ENCODE results near the gene PNPLA1.

The PNPLA1 gene

DNA sequence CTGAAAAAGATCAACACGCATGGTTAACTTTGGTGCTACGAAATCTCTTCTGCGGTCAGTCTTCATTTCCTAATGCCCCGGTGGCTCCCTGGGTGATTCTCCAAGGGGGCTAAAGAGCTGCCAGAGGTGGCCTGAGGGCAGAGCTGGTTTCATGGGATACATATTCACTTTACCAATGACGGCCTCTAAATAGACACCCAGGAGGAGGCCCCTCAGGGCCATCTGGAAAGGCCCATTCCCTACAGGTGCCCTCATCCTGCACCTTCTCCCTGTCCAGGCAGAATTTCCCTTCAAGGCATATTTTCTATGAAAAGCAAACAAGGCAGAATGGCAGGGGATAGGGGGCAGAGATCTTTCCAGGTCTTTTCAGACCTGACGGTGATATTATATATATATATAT lies 54.3 kb downstream of the PNPLA1 start:
- TF ChIP-seq, protein P1, sequence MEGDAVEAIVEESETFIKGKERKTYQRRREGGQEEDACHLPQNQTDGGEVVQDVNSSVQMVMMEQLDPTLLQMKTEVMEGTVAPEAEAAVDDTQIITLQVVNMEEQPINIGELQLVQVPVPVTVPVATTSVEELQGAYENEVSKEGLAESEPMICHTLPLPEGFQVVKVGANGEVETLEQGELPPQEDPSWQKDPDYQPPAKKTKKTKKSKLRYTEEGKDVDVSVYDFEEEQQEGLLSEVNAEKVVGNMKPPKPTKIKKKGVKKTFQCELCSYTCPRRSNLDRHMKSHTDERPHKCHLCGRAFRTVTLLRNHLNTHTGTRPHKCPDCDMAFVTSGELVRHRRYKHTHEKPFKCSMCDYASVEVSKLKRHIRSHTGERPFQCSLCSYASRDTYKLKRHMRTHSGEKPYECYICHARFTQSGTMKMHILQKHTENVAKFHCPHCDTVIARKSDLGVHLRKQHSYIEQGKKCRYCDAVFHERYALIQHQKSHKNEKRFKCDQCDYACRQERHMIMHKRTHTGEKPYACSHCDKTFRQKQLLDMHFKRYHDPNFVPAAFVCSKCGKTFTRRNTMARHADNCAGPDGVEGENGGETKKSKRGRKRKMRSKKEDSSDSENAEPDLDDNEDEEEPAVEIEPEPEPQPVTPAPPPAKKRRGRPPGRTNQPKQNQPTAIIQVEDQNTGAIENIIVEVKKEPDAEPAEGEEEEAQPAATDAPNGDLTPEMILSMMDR (IDR thresholded peaks at IDR 0.05; ENCODE audit: low read depth, low read length) = no peak
- no peak overlapping the region for H3K4me3 ChIP-seq (ENCODE audit: low read depth, low read length)

DNA sequence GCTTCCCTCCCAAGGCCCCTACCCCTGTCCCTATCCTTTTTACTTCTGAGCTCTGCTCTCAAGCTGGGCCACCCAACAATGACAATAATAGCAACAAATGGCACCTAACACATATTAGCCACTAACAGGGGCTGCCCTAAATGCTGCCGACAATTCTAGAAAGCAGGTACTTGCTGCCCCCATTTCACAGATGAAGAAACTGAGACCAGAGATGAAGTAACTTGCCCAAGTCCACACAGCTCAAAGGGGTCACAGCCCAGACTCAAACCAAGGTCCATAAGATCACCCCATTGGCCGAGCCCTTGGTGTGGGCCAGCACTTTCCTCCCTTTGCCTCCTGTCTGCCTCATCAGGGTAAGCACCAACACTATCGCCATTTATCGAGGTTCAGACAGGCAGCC lies 54.9 kb downstream of the PNPLA1 start:
- TF ChIP-seq, protein P1 (IDR thresholded peaks at IDR 0.05; ENCODE audit: low read depth, low read length) = no peak
- no peak overlapping the region for H3K4me3 ChIP-seq (ENCODE audit: low read depth, low read length)

DNA sequence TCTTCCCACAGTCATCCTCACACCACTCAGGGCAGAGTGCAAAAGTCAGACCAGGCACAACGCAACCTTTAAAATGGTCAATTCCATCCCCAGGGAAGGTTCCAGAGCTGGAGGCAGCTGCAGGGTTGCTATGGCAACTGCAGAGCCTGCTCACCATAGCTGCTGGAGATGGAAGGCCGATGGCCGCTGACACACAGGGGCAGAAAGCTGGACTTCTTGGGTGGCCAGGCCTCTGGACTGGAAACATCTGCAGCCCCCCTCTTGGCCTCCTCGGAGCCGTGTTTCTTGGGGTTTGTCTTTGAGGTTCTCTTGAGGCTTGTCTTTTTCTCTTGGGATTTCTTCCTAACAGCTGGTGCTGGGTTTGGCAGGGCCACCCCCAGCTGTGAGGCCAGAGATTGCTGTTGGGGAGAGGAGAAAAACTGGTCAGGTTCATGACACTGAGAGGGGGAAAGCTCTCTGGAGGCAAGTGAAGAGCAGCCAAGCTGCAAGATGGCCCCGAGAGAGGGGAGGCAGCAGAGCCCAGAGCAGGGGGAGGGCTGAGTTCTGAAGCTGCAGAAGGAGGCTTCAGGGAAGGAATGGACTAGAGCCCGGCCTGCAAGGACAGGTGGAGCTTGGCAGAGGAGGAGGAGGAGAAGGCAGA lies 56.6 kb downstream of the PNPLA1 start:
- TF ChIP-seq, protein P1 (IDR thresholded peaks at IDR 0.05; ENCODE audit: low read depth, low read length) = no peak
- no peak overlapping the region for H3K4me3 ChIP-seq (ENCODE audit: low read depth, low read length)

DNA sequence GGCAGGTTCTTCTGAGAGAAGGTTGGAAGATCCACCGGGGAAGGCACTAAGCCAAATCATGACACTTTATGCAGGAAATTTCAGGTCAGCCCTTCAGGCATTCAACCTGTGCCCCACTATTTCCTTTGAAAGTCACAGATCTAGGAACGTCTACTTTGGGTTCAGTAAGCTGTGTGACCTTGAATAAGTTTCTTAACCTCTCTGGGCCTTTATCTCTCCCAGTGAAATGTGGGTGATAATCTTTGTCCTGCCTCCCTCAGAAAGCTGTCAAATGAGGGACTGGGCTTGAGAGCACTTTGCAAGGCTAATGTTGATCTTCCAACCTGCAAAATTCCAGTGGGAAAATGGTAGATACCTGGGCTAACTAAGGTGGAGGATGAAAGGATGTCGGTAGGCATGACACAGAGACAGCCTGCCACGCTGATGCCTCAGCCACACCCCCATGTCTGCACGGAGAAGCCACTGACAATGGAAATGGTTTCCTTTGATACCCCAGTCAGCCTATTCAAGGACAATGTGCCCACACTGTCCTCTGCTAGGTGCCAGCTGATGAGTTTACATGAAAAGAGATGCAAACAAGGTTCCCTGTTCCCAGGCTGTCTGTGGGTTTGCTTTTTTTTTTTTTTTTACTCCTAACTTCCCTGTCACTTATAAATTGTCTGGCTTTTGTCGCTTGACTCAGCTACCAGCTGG lies 57.5 kb downstream of the PNPLA1 start:
- no peak overlapping the region for H3K4me3 ChIP-seq (ENCODE audit: low read depth, low read length)
- TF ChIP-seq, protein P1 (IDR thresholded peaks at IDR 0.05; ENCODE audit: low read depth, low read length) = no peak

DNA sequence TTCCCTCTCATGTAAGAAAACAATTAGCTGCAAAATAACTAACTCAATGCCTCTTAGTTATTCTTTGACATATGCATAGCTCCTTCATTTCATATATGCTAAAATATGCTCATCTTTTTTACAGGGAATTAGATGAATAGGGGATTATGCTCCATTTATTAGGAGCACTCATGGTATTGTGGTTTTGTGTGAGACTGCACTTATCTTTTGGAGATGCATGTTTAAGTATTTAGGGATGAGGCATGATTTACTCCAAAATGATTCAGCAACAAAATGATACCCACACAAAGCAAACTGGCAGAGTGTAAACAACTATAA lies 58.0 kb downstream of the PNPLA1 start:
- no peak overlapping the region for H3K4me3 ChIP-seq (ENCODE audit: low read depth, low read length)
- TF ChIP-seq, protein P1 (IDR thresholded peaks at IDR 0.05; ENCODE audit: low read depth, low read length) = no peak

DNA sequence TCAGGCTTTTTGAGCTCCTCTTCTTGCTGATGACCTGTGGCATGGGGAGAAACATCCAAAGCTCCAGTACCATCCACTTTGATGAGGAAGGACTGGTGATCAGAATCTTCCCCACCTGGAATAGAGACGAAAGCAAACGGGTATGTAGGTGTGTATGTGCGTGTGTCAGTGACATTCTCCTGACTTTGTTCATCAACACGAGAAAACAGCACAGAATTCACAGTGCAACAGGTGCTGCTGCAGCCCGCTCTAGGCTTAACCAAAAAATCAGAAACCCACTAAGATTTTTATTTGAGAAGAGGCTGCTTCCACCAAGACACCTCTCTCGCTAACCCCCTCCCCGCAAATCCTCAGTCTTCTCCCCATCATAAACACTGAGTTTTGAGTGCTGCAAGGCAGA lies 58.7 kb downstream of the PNPLA1 start:
- TF ChIP-seq, protein P1 (IDR thresholded peaks at IDR 0.05; ENCODE audit: low read depth, low read length) = no peak
- H3K4me3 ChIP-seq (ENCODE audit: low read depth, low read length) = no peak overlapping the region

DNA sequence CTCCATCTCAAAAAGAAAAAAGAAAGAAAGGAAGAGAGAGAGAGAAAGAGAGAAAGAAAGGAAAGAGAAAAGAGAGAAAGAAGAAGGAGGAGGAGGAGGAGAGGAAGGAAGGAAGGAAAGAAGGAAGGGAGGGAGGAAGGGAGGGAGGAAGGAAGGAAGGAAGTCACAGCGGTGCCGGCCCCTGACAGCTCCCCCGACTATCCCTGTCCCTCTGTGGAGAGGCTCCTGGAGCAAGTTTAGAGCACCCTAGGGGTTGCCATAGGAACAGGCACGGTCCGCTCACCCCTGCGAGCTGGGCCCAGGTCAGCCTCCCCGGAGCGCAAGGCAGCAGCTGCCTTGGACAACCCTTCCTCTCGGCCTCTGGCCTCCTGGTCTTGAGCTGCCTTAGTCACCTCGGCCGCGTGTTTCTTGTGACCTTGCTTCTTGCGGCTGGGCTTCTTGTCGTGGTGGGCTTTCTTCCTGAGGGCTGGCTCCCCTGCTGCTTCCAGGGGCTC lies 60.0 kb downstream of the PNPLA1 start:
- no peak overlapping the region for H3K4me3 ChIP-seq (ENCODE audit: low read depth, low read length)
- TF ChIP-seq, protein P1 (IDR thresholded peaks at IDR 0.05; ENCODE audit: low read depth, low read length) = no peak

Measured in WI38 (cell line).